Cardiac muscle cell (in vitro differentiated cells and primary cell): Measurements from ENCODE around the gene CLEC6A. TPM values are rescaled to one million over a fixed set of nuclear protein-coding genes. Genes with fewer than 3 reads are reported as not detected.

Source experiments
- DNase-seq, 2 donors: peaks; one replicate each; pipeline versions ENCODE4 v3.0.0 to v3.0.0-alpha.2; 2010 to 2017; ENCODE audit warnings: low read depth in 1 of 2, low spot score in 1 of 2
- H3K27ac ChIP-seq: fragments of 200-600 bp; sonication (generic); 2 replicates; pipeline ENCODE4 v1.5.1; 2016
- H3K27me3 ChIP-seq: fragments of 200-600 bp; sonication (generic); 2 replicates; pipeline ENCODE4 v1.6.0; 2016; ENCODE audit warnings: control low read depth
- H3K36me3 ChIP-seq: fragments of 200-600 bp; sonication (generic); 2 replicates; pipeline ENCODE4 v1.5.1; 2016; ENCODE audit warnings: control low read depth
- H3K4me1 ChIP-seq: fragments of 200-600 bp; sonication (generic); 2 replicates; pipeline ENCODE4 v1.8.1; 2017; ENCODE audit warnings: low read depth, mild to moderate bottlenecking, mixed run types
- H3K4me3 ChIP-seq: fragments of 200-600 bp; sonication (generic); 2 replicates; pipeline ENCODE4 v1.5.1; 2016; ENCODE audit warnings: mild to moderate bottlenecking
- H3K9me3 ChIP-seq: fragments of 200-600 bp; sonication (generic); 2 replicates; pipeline ENCODE4 v1.5.1; 2017; ENCODE audit warnings: low read depth, mild to moderate bottlenecking, control low read depth
- polyA plus RNA-seq: library from polyadenylated mRNA; unstranded; fragments of >200 nt; fragmentation: Nextera tagmentation; extraction: Ambion mirVana; gene quantifications from 2 replicates; pipeline ENCODE4 v1.2.1, GENCODE V29; 2016
- total RNA-seq: library from RNA; depleted of rRNA; stranded (reverse); fragments of >200 nt; gene quantifications from 2 replicates; pipeline ENCODE4 v1.2.3, GENCODE V29; 2016
- TF ChIP-seq, protein P1 (sequence below): IDR thresholded peaks from 2 replicates; pipeline ENCODE4 v1.5.1; 2012; ENCODE audit warnings: low read depth, mild to moderate bottlenecking, low read length

CLEC6A gene
- total and polyA plus RNA-seq, 2 experiments from 2014 or later = 0.21 TPM; not detected in 1

DNA sequence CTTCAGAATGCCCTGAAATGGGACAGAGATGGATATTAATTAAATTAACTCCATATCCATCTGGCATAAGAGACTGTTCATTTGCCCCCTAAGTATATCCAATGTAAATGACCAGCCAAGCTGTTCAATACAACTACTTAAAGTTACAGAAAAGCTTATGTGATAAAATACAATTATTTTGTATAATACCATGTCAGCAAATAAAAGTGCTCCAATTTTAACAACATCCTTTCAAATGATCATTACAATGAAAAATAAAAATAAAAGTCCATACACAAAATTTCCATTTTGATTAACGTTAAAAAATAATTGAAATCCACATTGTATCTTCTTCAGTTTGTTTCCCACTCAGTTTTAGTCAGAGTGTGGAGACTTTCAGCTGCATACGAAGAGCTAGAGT is 5.7 kb downstream of the CLEC6A start:
- H3K4me3 ChIP-seq = no peak overlapping the region
- no peak overlapping the region for H3K27ac ChIP-seq

DNA sequence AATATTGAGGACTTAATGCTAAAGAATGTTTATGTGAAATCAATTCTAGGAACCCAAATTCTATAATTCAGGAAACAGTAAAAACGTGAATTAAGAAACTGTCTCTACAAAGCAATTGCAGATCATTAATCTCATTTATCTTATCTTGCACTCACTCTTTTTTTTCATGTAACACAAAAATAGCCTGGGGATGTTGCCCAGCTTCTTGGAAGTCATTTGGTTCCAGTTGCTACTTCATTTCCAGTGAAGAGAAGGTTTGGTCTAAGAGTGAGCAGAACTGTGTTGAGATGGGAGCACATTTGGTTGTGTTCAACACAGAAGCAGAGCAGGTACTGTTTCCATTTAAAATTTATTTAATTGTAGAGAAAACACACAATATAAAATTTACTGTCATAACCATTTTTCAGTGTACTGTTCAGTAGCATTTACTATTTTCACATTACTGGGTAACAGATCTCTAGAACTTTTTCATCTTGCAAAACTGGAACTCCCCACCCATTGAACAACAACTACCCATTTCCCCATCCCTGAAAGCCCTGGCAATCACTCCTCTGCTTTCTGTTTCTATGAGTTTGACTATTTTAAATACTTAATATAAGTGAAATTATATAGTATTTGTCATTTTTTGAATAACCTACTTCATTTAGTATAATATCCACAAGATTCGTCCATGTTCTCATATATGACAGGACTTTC is 9.7 kb downstream of the CLEC6A start:
- H3K27me3 ChIP-seq = no peaks in the 10 kb centered on the region
- TF ChIP-seq, protein P1, sequence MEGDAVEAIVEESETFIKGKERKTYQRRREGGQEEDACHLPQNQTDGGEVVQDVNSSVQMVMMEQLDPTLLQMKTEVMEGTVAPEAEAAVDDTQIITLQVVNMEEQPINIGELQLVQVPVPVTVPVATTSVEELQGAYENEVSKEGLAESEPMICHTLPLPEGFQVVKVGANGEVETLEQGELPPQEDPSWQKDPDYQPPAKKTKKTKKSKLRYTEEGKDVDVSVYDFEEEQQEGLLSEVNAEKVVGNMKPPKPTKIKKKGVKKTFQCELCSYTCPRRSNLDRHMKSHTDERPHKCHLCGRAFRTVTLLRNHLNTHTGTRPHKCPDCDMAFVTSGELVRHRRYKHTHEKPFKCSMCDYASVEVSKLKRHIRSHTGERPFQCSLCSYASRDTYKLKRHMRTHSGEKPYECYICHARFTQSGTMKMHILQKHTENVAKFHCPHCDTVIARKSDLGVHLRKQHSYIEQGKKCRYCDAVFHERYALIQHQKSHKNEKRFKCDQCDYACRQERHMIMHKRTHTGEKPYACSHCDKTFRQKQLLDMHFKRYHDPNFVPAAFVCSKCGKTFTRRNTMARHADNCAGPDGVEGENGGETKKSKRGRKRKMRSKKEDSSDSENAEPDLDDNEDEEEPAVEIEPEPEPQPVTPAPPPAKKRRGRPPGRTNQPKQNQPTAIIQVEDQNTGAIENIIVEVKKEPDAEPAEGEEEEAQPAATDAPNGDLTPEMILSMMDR = no peak
- no peaks in the 10 kb centered on the region for H3K9me3 ChIP-seq
- no peaks in the 10 kb centered on the region for H3K4me1 ChIP-seq
- H3K27ac ChIP-seq = no peak overlapping the region
- no peak overlapping the region for H3K4me3 ChIP-seq
- no peak for DNase-seq
- no peaks in the 10 kb centered on the region for H3K36me3 ChIP-seq

More for the DNA sequence above, 5.7 kb downstream of the CLEC6A start:
- TF ChIP-seq, protein P1 = no peak
- Histone ChIP-seq H3K4me1 (no peaks in the 10 kb centered on the region), H3K9me3 (no peaks in the 10 kb centered on the region), H3K27me3 (no peaks in the 10 kb centered on the region), H3K36me3 (no peaks in the 10 kb centered on the region)
- DNase-seq = no peak

DNA sequence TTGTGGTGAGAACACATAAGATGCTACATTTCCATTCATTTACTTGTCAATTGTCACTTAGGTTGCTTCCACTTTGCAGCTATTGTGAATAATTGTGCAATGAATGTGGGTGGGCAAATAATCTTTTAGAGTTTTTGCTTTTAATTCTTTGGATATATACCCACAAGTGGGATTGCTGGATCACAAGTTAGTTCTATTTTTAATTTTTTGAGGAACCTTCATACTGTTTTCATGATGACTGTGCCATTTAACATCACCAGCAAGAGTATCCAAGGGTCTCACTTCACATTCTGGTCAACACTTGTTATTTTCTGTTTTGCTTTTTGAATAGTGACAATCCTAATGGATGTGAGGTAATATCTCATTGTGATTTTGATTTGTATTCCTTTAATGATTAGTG is 10.5 kb downstream of the CLEC6A start:
- H3K9me3 ChIP-seq = no peaks in the 10 kb centered on the region
- DNase-seq = no peak
- no peaks in the 10 kb centered on the region for H3K4me1 ChIP-seq
- H3K4me3 ChIP-seq = no peak overlapping the region
- no peak overlapping the region for H3K27ac ChIP-seq
- H3K36me3 ChIP-seq = no peaks in the 10 kb centered on the region
- no peaks in the 10 kb centered on the region for H3K27me3 ChIP-seq
- TF ChIP-seq, protein P1 = no peak

DNA sequence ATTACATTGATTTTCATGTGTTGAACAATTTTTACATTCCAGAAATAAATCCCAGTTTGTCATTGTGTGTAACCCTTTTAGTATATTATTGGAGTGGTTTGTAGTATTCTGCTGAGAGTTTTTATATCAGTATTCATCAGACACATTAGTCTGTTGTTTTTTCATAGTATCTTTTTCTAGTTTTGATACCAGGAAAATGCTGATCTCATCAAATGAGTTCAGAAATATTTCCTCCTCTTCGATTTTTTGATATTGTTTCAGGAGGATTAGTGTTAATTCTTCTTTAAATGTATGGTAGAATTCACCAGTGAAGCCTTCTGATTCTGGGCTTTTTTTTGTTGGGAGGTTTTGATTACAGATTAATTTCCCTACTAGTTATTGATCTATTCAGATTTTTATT is 15.3 kb downstream of the CLEC6A start:
- no peak overlapping the region for H3K27ac ChIP-seq
- H3K4me3 ChIP-seq = no peak overlapping the region
- TF ChIP-seq, protein P1 = no peak
- no peak for DNase-seq
- H3K27me3 ChIP-seq = no peaks in the 10 kb centered on the region
- H3K36me3 ChIP-seq = no peaks in the 10 kb centered on the region
- peaks cover 4% of the 10 kb centered on the region for H3K4me1 ChIP-seq
- H3K9me3 ChIP-seq = no peaks in the 10 kb centered on the region

DNA sequence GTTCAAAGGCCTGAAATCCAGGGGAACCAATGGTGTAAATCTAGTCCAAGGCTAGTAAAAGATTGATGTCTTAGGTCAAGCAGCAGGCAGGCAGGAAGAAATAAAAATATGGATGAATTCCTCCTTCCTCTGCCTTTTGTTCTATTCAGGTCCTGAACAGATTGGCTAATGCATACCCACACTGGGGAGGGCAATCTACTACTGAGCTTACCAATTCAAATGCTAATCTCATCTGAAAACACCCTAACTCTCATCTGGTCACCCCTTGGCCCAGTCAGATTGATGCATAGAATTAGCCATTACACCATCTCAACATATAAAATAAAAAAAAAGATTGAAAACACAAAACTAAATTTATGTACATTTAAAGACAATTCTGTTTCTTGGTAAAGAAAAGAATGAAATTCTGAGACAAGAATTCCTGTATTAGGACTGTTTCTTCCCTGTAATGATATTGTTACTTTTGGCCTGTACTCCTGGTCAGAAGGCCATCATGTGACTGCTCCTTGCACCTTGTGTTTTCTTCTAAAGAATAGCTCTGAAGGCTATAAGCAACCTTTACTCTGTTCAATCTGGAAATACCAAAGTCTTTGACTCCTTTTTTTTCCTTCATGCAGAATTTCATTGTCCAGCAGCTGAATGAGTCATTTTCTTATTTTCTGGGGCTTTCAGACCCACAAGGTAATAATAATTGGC is 19.9 kb downstream of the CLEC6A start:
- Histone ChIP-seq H3K27ac (no peak overlapping the region), H3K4me3 (no peak overlapping the region), H3K27me3 (no peaks in the 10 kb centered on the region), H3K9me3 (no peaks in the 10 kb centered on the region), H3K4me1 (peaks cover 4% of the 10 kb centered on the region), H3K36me3 (no peaks in the 10 kb centered on the region)
- DNase-seq = no peak
- TF ChIP-seq, protein P1 = no peak
